GM23338 (cell line): ENCODE measurements around the gene CASQ2. TPM values are rescaled to one million over a fixed set of nuclear protein-coding genes. Genes with fewer than 3 reads are reported as not detected.

Experiments used
- ATAC-seq: fragments of 200-7000 bp; cut with Tn5 transposase; 3 replicates; pipeline ENCODE4 v1.9.1; 2020
- DNase-seq: peaks from one replicate; pipeline ENCODE4 v3.0.0-alpha.2; 2015; ENCODE audit warnings: low spot score
- H2AFZ ChIP-seq: fragments of 200-600 bp; sonication (generic); 2 replicates; pipeline ENCODE4 v1.8.0; 2016; ENCODE audit warnings: antibody characterized with exemption, mild to moderate bottlenecking, moderate library complexity
- H3F3A ChIP-seq: fragments of 200-600 bp; sonication (generic); replicated peaks from 2 replicates; pipeline ENCODE4 v1.8.0; 2017; ENCODE audit warnings: antibody characterized with exemption, mixed run types, low read depth
- H3K27ac ChIP-seq: fragments of 200-600 bp; sonication (generic); 2 replicates; pipeline ENCODE4 v1.6.1; 2016; ENCODE audit warnings: low read depth
- H3K27me3 ChIP-seq: fragments of 200-600 bp; sonication (generic); 2 replicates; pipeline ENCODE4 v1.8.0; 2016; ENCODE audit warnings: mild to moderate bottlenecking, mixed run types, moderate library complexity; ENCODE audit not compliant: insufficient read depth
- H3K36me3 ChIP-seq: fragments of 200-600 bp; sonication (generic); 2 replicates; pipeline ENCODE4 v1.8.0; 2016; ENCODE audit warnings: mild to moderate bottlenecking; ENCODE audit not compliant: insufficient read depth
- H3K4me1 ChIP-seq: fragments of 200-600 bp; sonication (generic); 2 replicates; pipeline ENCODE4 v1.8.0; 2016; ENCODE audit warnings: mild to moderate bottlenecking, moderate library complexity; ENCODE audit not compliant: insufficient read depth
- H3K4me2 ChIP-seq: fragments of 200-600 bp; sonication (generic); 2 replicates; pipeline ENCODE4 v1.7.1; 2017; ENCODE audit warnings: mixed run types
- H3K4me3 ChIP-seq: fragments of 200-600 bp; sonication (generic); 2 replicates; pipeline ENCODE4 v1.6.1; 2016; ENCODE audit warnings: mixed run types
- H3K79me2 ChIP-seq: fragments of 200-600 bp; sonication (generic); replicated peaks from 2 replicates; pipeline ENCODE4 v1.8.0; 2017; ENCODE audit warnings: mild to moderate bottlenecking; ENCODE audit not compliant: insufficient read depth
- H3K9me2 ChIP-seq: fragments of 200-600 bp; sonication (generic); 2 replicates; pipeline ENCODE4 v1.8.0; 2017; ENCODE audit not compliant: insufficient read depth
- H4K20me1 ChIP-seq: fragments of 200-600 bp; sonication (generic); replicated peaks from 2 replicates; pipeline ENCODE4 v1.8.0; 2017; ENCODE audit warnings: mild to moderate bottlenecking; ENCODE audit not compliant: insufficient read depth
- H3K27ac Mint-ChIP-seq: 2 replicates; pipeline ENCODE4 v1.8.0; 2020; ENCODE audit warnings: inconsistent platforms, mild to moderate bottlenecking, moderate library complexity, mixed read lengths
- H3K27me3 Mint-ChIP-seq: 3 replicates; pipeline ENCODE4 v1.8.0; 2022; ENCODE audit warnings: low read depth, mild to moderate bottlenecking, moderate library complexity, mixed read lengths, inconsistent platforms; ENCODE audit not compliant: insufficient read depth, poor library complexity
- H3K36me3 Mint-ChIP-seq: 3 replicates; pipeline ENCODE4 v1.8.0; 2021; ENCODE audit warnings: low read depth, mild to moderate bottlenecking, inconsistent platforms, moderate library complexity, mixed read lengths
- H3K4me1 Mint-ChIP-seq: 3 replicates; pipeline ENCODE4 v1.8.0; 2020; ENCODE audit warnings: mild to moderate bottlenecking, inconsistent platforms, mixed read lengths
- H3K4me3 Mint-ChIP-seq: 3 replicates; pipeline ENCODE4 v1.8.0; 2021; ENCODE audit warnings: moderate library complexity, mild to moderate bottlenecking, inconsistent platforms, mixed read lengths
- H3K9me3 Mint-ChIP-seq: 3 replicates; pipeline ENCODE4 v1.8.0; 2020; ENCODE audit warnings: moderate library complexity, mild to moderate bottlenecking, inconsistent platforms, mixed read lengths
- CREB1 ChIP-seq: fragments of 250-450 bp; sonication (Bioruptor Pico); IDR thresholded peaks from 2 replicates; pipeline ENCODE4 v1.5.0; 2020; ENCODE audit warnings: low read depth, mild to moderate bottlenecking, moderate library complexity
- EZH2 ChIP-seq: fragments of 200-600 bp; sonication (generic); IDR thresholded peaks from one replicate; pipeline ENCODE4 v1.8.0; 2017; ENCODE audit warnings: antibody characterized with exemption, mild to moderate bottlenecking, low read depth; ENCODE audit not compliant: unreplicated experiment
- POLR2AphosphoS5 ChIP-seq: IDR thresholded peaks from 2 replicates; pipeline ENCODE4 v1.6.1; 2016; ENCODE audit warnings: antibody characterized with exemption, low read depth
- ZNF114 ChIP-seq: fragments of 250-450 bp; sonication (Bioruptor Pico); IDR thresholded peaks from 2 replicates; pipeline ENCODE4 v1.5.0; 2020; ENCODE audit warnings: mild to moderate bottlenecking, moderate library complexity
- ZNF462 ChIP-seq: fragments of 250-450 bp; sonication (Bioruptor Pico); IDR thresholded peaks from 2 replicates; pipeline ENCODE4 v1.5.0; 2020; ENCODE audit warnings: mild to moderate bottlenecking, moderate library complexity
- polyA plus RNA-seq: library from polyadenylated mRNA; unstranded; fragments of >200 nt; fragmentation: Nextera tagmentation; extraction: Ambion mirVana; gene quantifications from 2 replicates; pipeline ENCODE4 v1.2.1, GENCODE V29; 2016
- total RNA-seq: library from RNA; depleted of rRNA; stranded (reverse); fragments of >200 nt; shearing (Covaris generic); gene quantifications from 2 replicates; pipeline ENCODE4 v1.2.3, GENCODE V29; 2014

CASQ2 gene
- total and polyA plus RNA-seq, 2 experiments from 2014 or later: not detected

- Histone ChIP-seq H4K20me1 (no peaks in the 10 kb centered on the region), H3K9me2 (no peaks in the 10 kb centered on the region), H3K4me2 (no peak overlapping the region), H3K36me3 (no peaks in the 10 kb centered on the region), H3K4me1 (no peaks in the 10 kb centered on the region), H2AFZ (no peak overlapping the region), H3K79me2 (no peaks in the 10 kb centered on the region), H3F3A (no peaks in the 10 kb centered on the region), H3K4me3 (no peak overlapping the region), H3K27ac (no peak overlapping the region), H3K27me3 (no peaks in the 10 kb centered on the region)
- Mint-ChIP-seq H3K36me3 (no peaks in the 10 kb centered on the region), H3K9me3 (no peaks in the 10 kb centered on the region), H3K4me3 (no peak overlapping the region), H3K27ac (no peak overlapping the region), H3K4me1 (no peaks in the 10 kb centered on the region), H3K27me3 (peaks cover 2% of the 10 kb centered on the region)
- ATAC-seq (no peak), DNase-seq (no peak)
- TF ChIP-seq ZNF114 (CRISPR knock-in tag): no peak
- TF ChIP-seq ZNF462 (CRISPR knock-in tag): no peak
These were observed 47.2 kb upstream of the CASQ2 start for GRCh38 chr1:115815694-115816093.

DNA sequence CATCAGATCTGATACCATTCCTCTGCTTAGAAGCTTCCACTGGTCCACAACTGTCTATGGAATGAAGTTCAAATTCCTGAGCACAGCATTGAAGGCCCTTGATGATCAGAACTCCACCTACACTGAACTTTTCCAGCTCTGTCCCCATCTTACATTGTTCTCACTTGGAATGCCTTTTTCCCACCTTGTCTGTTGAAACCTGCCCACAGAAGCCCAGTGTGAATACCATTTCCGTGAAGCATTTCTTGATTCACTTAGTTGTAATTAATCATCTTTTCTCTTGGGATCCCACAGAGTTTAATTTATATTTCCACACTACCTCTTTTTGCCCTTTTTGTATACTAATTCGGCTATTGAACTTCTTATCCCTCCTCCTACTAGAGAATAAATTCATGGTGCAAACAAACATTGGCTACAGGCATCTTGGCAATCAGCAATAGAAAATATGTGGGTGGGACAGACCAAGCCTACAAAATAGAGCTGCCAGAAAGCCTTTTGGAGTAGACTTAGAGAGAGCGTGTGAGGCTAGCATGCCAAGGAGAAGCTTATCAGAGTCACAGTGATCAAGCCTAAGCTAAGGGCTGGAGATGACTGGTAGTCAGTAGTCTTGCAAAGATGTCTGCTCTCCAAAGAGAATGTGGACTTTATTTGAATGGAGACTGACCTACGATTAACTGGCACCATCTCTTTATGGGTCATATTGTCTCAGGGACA is 46.3 kb upstream of the CASQ2 start:
- Mint-ChIP-seq H3K27ac (no peak overlapping the region), H3K9me3 (no peaks in the 10 kb centered on the region), H3K27me3 (peaks cover 2% of the 10 kb centered on the region), H3K36me3 (no peaks in the 10 kb centered on the region), H3K4me3 (no peak overlapping the region), H3K4me1 (no peaks in the 10 kb centered on the region)
- H3K27me3 ChIP-seq: no peaks in the 10 kb centered on the region
- DNase-seq (no peak), ATAC-seq (no peak)
- no peaks in the 10 kb centered on the region for H4K20me1 ChIP-seq
- no peaks in the 10 kb centered on the region for H3K9me2 ChIP-seq
- H3K36me3 ChIP-seq: no peaks in the 10 kb centered on the region
- H3K79me2 ChIP-seq: no peaks in the 10 kb centered on the region
- no peaks in the 10 kb centered on the region for H3K4me1 ChIP-seq
- no peaks in the 10 kb centered on the region for H3F3A ChIP-seq
- H3K27ac ChIP-seq: no peak overlapping the region
- H2AFZ ChIP-seq: no peak overlapping the region
- no peak overlapping the region for H3K4me3 ChIP-seq
- H3K4me2 ChIP-seq: no peak overlapping the region
- TF ChIP-seq EZH2 (no peak), POLR2AphosphoS5 (no peak), CREB1 (no peak), ZNF114 (CRISPR knock-in tag) (no peak), ZNF462 (CRISPR knock-in tag) (no peak)
